HG03196 (cell line): ENCODE results near the gene WDR55.
"Not testable (repeated sequence)": the region's sequence is repeated elsewhere in the genome, so short reads cannot be mapped to it uniquely, and the experiment has no call there.

Experiments
- ATAC-seq: cut with Tn5 transposase; IDR thresholded peaks from one replicate; pipeline ENCODE4 v1.9.1; 2021; ENCODE audit not compliant: unreplicated experiment

Gene WDR55, protein sequence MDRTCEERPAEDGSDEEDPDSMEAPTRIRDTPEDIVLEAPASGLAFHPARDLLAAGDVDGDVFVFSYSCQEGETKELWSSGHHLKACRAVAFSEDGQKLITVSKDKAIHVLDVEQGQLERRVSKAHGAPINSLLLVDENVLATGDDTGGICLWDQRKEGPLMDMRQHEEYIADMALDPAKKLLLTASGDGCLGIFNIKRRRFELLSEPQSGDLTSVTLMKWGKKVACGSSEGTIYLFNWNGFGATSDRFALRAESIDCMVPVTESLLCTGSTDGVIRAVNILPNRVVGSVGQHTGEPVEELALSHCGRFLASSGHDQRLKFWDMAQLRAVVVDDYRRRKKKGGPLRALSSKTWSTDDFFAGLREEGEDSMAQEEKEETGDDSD

DNA sequence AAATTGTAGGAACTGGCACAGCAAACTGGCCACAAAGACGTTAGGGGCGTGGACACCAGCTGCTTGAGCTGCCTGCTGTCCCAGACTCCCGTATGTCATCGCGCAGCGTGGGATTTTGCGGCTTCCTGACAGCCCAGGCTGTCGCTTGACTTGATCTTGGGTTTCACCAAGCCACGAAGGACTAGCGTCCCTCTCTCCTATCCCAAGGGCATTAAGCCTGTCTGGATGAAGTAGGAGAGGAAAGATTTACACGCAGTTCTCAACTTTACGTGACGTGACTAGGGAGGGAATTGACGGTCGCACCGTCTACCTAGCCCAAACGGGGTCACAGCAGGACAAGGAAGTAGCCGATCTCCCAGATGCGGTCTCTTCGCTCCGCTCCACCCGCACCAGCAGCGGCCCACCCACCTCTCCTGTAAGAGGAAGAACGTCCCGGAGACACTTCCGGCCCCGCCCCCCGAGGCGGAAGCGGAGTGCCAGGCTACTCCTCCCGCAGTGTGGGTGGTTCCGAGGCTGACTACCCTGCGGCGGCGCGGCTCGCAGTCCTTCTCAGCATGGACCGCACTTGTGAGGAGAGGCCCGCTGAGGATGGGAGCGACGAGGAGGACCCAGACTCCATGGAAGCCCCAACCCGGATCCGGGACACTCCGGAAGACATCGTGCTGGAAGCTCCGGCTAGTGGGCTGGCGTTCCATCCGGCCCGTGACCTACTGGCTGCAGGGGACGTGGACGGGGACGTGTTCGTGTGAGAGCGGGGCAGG is at the start of gene WDR55:
Gene WDR55, plus strand, starts transcription at position 546 of the 761 bp plus-strand sequence. Its CDS starts 9 bp downstream, at position 555.
- ATAC-seq: peak; percentile 97

DNA sequence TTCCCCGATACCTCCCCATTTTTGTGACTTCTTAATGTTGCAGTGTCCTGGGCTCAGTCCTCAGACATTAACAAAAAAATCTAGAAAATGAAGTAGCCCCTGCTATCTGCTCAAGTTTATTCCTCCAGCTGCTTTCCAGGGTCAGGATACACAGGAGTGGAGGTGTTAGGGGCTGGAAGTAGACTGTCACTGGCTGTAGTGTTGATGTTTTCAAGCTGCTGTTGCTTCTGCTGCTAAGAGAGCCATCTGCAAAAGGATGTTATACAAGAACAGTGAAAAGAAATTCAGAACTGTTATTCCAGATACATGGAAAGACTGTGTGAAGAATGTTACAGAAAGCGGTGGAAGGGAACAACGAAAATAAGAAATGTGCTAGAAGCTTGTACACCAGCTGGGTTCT is 42.4 kb upstream of the WDR55 start:
- ATAC-seq: no peak

DNA sequence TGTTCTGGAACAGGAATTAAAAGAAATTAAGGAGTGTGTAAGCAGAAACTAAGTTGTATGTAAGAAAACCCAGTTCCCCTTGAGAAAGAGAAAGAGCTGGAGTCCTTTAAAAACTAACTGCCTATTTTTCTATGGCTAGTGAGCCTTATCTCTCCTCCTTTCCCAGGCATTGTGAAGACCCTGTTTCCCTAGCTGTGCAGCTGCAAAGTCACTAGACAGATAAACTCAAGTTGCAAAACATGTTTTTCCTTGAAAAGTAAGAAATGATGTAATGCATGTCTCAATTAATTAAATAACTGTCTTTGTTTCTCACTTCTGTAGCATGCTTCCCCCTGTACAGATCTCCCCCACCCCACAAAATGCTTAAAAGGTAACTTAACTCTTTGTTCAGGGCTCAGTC is 41.6 kb upstream of the WDR55 start:
- not testable (repeated sequence) for ATAC-seq

DNA sequence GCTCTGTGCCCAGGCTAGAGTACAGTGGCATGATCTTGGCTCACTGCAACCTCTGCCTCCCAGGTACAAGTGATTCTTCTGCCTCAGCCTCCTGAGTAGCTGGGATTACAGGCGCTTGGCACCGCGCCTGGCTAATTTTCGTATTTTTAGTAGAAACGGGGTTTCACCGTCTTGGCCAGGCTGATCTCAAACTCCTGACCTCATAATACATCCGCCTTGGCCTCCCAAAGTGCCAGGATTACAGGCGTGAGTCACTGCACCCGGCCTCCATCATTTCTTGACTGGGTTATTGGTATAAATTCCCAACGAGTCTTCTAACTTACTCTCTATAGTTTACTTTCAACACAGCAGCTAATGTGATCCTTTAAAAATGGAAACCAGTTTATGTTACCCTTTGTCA is 39.8 kb upstream of the WDR55 start:
- not testable (repeated sequence) for ATAC-seq

DNA sequence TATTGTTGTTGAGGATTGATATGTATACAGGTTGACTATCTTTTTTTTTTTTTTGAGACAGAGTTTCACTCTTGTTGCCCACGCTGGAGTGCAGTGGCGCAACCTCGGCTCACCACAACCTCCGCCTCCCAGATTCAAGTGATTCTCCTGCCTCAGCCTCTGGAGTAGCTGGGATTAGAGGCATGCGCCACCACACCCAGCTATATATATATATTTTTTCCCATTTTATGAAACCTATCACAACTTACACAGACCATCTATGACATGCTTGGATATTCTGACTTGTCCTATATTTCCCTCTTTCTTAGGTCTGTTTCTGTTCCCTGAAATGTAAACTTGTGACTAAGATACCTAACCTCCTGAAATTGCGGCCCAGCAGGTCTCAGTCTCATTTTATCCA is 36.7 kb upstream of the WDR55 start:
- ATAC-seq: no peak

DNA sequence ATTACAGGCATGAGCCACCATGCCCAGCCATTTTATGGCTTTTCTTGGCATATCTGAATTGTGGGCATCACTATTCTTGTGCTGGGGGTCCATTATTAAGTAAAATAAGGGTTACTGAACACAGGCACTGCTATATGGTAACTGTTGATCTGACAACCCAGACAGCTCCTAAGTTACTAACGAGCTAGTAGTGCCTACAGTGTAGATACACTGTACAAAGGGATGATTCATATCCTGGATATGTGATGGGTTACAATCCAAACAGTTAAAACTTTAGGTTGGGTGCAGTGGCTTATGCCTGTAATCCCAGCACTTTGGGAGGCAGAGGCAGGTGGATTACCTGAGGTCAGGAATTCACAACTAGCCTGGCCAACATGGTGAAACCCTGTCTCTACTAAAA is 36.0 kb upstream of the WDR55 start:
- no peak for ATAC-seq

DNA sequence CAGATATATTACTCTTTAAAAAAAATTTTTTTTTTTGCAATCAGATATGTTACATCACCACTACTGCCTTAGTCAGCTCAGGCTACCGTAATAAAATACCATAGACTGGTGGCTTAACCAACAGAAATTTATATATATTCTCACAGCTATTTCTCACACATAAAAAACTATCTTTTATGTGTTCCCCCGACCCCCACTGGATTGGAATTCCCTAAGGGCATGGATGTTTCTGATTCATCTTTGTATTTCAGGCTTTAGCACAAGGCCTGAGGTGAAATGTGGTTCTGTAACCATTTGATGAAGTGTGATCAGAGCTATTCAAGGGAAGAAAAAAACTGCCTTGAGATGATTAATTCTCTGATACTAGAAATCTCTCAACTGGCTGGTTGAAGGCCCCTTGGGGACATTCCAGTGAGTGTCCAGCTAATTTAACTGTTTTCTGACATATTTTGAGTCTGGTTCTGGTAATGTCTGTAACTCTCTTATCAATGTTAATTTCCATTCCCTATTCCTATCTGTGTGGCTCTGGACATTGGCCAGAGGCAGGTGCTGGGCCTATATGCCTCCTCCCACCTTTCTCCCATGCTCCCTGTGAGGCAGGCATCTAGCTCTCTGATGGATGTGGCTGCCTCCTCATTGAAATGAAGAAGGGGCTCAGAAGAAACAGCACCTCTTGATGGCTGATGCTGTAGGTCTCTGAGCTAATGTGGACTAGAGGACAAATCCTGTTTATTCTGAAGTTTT is 34.2 kb upstream of the WDR55 start:
- ATAC-seq: no peak

DNA sequence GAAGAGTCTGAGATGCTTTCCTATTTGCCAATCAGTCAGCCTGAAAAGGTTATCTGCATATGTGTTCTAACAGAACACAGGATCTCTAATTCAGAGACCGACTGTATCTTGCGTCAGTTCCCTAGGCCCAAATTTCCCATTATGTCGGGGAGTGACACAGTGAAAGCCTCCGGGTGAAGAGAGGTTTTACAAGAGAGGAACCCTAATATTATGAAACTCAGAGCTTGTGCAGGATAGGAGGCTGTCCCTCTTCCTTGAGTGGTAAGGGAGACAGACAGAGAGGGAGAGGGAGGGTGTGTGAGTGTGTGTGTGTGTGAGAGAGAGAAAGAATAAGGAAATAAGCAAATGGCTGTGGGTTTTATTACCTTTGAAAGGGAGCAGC is 33.7 kb upstream of the WDR55 start:
- ATAC-seq: no peak

DNA sequence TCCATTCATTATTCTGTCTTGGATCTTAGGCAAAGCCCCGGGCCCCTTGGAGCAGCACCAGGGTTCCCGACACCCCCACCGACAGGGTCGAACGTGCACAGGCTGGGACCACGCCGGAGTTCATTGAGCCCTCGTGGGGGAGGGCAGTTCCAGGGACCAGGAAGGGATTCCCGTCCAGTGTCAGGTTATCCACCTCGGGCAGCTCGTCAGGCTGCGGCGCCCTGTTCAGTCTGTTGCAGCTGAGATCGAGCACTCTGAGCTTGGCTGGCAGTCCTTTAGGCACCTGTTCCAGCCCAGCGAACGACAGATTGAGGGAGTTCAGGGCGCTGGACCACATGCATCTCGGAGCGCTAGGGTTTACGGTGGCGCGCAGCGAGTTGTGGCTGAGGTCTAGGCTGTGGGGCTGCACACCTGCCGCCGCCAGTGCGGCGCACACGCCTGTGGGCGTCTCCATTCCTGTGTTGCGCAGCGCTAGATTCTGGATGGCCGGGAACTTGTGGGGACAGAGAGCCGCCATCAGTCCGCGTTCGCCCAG is 32.8 kb upstream of the WDR55 start:
- no peak for ATAC-seq

DNA sequence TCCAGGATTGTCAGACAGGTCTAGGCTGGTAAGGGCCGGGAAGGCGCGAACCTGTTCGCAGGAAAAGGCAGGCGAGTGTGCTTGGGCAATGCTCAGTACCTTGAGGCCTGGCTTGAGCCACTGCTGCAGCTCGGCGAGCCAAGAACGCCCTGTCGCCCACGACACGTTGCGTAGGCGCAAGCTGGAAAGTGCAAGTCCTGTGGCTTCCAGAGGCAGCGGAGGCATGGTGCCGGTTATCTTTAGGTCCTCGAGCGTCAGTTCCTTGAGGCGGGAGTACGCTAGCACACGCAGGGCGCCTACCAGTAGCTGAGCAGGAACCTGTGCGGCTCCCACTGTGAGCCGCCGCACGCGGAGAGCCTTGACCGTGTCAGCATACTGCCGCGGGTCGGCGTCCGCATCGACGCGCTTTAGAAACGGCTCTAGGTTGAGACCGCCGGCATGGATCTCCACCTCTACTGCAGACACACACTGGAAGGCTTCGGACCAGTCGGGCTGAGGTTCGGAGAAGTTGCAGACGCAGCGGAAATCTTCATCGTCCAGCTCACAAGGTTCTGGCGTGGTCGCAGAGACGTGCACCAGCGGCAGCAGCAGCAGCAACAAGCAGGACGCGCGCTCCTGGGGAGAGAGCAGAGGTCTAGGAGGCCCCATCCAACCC is 32.2 kb upstream of the WDR55 start:
- ATAC-seq: no peak

DNA sequence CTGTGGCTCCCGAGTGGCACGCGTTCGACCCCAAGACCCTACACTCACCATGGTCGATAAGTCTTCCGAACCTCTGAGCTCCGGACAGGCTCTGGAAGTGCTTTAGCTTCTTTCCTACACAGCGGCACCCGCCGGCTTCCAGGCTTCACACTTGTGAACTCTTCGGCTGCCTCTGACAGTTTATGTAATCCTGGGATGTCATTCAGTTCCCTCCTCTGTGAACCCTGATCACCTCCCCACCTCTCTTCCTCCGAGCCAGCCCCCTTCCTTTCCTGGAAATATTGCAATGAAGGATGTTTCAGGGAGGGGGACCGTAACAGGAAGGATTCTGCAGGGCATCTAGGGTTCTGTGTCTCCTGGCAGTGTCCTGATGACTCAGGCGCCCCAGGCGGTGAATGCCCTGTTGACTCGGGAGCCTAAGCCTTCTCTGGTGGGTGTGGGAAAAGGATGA is 31.7 kb upstream of the WDR55 start, which contains the start of gene CD14:
Gene CD14, minus strand, starts transcription at position 155 of the 451 bp plus-strand sequence. Its CDS starts 104 bp downstream, at position 51.
- ATAC-seq: no peak

DNA sequence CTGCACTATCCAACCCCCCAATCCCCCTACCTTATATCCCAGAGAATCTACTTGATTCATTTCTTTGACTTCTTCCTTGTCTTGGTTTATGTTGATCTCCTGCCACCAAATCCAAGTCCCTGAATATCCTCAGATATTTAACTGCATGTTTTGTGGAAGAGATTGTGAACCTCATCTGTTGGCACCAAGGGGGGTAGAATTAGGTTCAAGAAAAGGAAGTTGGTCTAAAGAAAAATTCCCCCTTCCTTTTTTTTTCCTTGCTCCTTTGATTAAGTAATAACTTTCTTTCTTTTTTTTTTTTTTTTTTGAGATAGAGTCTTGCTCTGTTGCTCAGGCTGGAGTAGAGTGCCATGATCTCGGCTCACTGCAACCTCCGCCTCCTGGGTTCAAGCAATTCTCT is 31.2 kb upstream of the WDR55 start:
- ATAC-seq: no peak

DNA sequence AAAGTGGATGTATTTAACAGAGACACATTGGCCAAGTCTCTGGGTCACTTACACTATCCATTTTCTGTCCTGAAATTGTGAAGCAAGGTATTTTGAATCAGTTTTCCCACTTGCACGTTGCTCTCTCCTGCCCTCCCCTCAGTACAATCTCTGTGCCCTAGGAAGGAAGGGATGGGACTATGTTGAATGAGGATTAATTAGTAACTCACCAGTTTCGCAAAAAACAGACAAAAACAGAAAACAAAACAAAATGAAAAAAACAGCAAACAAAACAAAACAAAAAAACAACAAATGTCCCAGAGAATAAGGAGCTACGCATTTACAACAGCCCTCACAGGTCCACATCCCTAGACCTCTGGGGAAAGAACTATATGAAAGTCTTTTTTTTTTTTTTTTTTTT is 30.6 kb upstream of the WDR55 start:
- ATAC-seq: no peak

DNA sequence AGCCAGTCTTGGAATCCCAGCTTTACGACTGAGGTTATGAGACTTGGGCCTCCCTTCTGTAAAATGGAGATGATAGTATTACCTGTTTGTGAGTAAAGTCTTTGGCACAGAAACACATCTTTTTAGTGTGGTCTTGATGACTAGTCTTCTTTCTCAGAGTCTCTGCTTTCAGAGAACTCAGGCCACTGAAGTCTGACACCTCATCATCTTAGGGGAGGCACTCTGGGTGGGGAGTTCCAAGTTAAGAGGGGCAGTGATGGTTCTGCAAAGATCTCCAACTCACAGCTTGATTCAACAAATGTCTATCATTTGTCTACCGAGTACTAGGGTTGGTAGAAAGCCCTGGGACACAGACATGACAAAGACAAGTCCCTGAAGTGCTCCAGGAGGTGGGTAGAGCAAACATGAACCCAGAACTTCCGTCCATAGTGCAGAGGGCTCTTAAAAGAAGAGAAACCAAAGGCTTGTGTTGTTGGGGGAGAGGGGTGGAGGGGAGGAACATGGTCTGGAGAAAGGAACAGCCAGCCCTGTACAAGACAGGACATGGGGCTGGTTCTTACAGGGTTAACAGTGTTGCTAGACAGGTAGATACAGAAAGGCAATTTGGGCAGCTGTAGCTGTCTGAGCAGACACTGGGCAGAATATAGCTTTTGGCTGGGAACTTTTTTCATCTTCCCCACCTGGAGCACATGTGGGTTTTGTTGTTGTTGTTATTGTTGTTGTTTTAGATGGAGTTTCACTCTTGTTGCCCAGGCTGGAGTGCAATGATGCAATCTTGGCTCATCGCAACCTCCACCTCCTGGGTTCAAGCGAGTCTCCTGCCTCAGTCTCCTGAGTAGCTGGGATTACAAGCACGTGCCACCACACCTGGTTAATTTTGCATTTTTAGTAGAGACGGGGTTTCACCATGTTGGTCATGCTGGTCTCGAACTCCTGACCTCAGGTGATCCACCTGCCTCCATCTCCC is 29.1 kb upstream of the WDR55 start:
- ATAC-seq: no peak

DNA sequence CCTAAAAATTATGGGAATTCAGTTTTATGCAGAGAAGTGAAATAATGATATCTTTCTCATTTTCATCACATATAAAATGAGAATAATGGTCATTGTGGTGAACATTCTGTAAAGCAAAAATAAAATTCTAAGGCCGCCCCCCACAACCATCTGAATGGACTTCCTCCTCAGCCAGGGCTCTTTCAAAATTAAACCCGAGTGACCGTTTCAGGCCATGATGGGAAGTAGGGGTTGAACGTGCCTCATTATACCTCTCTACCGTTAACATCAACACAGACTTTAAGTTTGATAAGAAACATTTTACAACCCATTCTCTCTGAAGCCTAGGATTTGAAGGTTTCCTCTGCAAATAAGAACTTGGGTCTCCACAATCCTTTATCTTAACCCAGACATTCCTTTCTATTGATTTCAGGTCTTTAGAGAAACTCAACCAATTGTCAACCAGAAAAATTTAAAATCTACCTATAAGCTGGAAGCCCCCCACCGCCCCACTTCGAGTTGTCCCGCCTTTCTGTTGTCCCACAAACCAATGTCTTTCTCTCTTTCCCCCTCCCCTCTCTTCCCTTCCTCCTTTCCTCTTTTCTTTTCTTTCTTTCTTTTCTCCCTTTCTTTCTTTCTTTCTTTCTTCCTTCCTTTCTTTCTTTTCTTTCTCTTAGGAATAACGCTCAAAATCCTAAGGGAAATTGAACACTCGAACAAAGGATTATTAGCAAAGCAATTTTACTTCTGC is 27.2 kb upstream of the WDR55 start:
- ATAC-seq: no peak

DNA sequence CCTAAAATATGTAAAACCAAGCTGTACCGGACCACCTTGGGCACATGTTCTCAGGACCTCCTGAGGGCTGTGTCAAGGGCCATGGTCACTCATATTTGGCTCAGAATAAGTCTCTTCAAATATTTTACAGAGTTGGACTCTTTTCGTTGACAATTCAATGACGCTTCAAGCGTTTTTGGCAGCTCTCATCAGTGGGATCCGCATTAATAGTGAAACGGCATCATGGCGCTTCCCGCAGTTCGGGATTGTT is 25.9 kb upstream of the WDR55 start:
- ATAC-seq: not testable (repeated sequence)

DNA sequence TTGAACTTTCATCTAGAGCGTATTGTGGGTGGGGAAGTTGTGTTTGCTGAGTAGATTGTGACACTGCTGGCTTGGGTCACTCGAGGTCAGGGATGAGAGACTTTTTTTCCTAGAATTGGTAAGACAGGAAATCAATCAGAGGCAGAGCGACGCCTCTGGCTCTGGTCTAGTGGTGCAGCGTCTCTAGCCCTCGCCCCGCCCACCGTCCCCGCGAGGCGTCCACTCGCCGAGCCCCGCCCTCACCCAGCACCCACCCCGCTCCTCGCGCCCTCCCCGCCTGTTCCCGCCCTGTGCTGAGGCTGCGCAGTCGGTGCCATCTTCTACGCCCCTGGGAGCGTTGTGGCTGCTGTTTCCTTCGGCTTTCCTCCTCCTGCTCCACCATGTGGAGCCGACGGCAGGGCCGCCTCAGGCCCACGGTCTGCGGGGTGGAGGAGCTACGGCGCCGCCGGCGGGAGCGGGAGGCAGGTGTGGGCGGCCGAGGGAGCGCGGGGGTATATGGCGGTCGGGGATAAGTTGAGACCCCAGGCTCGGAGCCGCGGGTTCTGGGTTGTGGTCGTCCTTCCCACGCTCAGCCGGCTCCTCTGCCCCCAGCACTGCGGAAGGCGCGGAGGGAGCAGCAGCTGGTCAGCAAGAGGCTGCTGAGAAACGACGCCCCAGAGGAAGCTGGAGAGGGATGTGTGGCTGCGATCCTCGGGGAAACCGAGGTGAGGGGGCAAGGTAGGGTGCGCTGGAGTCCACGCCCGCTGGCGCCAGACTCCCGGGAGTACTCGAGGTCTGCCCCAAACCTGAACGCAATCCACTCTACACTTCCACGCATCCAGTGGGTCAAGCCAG is 25.3 kb upstream of the WDR55 start, which contains the start of gene TMCO6:
Gene TMCO6, plus strand, starts transcription at position 304 of the 834 bp plus-strand sequence. Its CDS starts 77 bp downstream, at position 381.
- ATAC-seq: peak; percentile 89

DNA sequence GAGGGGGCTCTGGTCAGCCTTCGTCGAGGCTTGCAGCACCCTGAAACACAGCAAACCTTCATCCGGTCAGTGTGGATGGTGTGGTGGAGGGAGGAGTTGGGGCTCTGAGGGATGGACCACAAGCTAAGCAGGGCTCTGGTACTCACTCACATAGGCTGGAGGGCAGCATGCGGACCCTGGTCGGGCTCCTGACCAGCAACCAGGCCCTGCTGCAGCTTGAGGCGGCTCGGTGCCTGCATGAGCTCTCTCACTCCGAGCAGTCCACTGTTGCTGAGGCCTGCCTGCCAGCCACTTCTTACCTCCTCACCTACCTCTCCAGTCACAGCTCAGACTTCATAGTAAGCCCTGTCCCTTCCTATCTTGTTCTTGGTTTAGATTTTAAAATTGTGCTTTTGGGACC is 23.0 kb upstream of the WDR55 start:
- no peak for ATAC-seq
